ENCODE measurements around the gene MUC2.
A peak's percentile ranks its signal among the peaks of the same experiment; 100 is the strongest.

Gene MUC2

GRCh38 chr11:1091332-1092083 is 16.8 kb downstream of the MUC2 start:
- no peak overlapping the region for H3K27ac Mint-ChIP-seq
- H3K9me3 Mint-ChIP-seq: peaks cover 11% of the 10 kb centered on the region
- H3K4me3 Mint-ChIP-seq: no peak overlapping the region

GRCh38 chr11:1092145-1092670 is 17.5 kb downstream of the MUC2 start:
- Mint-ChIP-seq H3K27ac (no peak overlapping the region), H3K9me3 (peaks cover 11% of the 10 kb centered on the region), H3K27me3 (ENCODE audit: low read depth) (no peaks in the 10 kb centered on the region), H3K4me1 (ENCODE audit: low read depth) (no peaks in the 10 kb centered on the region), H3K36me3 (ENCODE audit: low read depth) (no peaks in the 10 kb centered on the region), H3K4me3 (no peak overlapping the region)

More at GRCh38 chr11:1091332-1092083, 16.8 kb downstream of the MUC2 start:
- H3K4me1 Mint-ChIP-seq (ENCODE audit: low read depth): no peaks in the 10 kb centered on the region
- H3K36me3 Mint-ChIP-seq (ENCODE audit: low read depth): no peaks in the 10 kb centered on the region
- no peaks in the 10 kb centered on the region for H3K27me3 Mint-ChIP-seq (ENCODE audit: low read depth)

GRCh38 chr11:1092919-1093318 is 18.2 kb downstream of the MUC2 start:
- peaks cover 11% of the 10 kb centered on the region for H3K9me3 Mint-ChIP-seq

GRCh38 chr11:1099519-1100355 is 25.1 kb downstream of the MUC2 start:
- peak overlapping the region; percentile 26 for H3K27ac Mint-ChIP-seq
- no peaks in the 10 kb centered on the region for H3K9me3 Mint-ChIP-seq
- no peaks in the 10 kb centered on the region for H3K4me1 Mint-ChIP-seq (ENCODE audit: low read depth)

More at GRCh38 chr11:1092919-1093318, 18.2 kb downstream of the MUC2 start:
- Mint-ChIP-seq H3K27me3 (ENCODE audit: low read depth) (no peaks in the 10 kb centered on the region), H3K36me3 (ENCODE audit: low read depth) (no peaks in the 10 kb centered on the region), H3K27ac (no peak overlapping the region), H3K4me1 (ENCODE audit: low read depth) (no peaks in the 10 kb centered on the region), H3K4me3 (no peak overlapping the region)

GRCh38 chr11:1100417-1101245 is 26.0 kb downstream of the MUC2 start:
- H3K36me3 Mint-ChIP-seq (ENCODE audit: low read depth): peaks cover 1% of the 10 kb centered on the region
- H3K9me3 Mint-ChIP-seq: no peaks in the 10 kb centered on the region
- H3K4me3 Mint-ChIP-seq: no peak overlapping the region
- H3K27me3 Mint-ChIP-seq (ENCODE audit: low read depth): no peaks in the 10 kb centered on the region
- H3K4me1 Mint-ChIP-seq (ENCODE audit: low read depth): no peaks in the 10 kb centered on the region
- H3K27ac Mint-ChIP-seq: no peak overlapping the region

More at GRCh38 chr11:1099519-1100355, 25.1 kb downstream of the MUC2 start:
- no peak overlapping the region for H3K4me3 Mint-ChIP-seq
- peaks cover 1% of the 10 kb centered on the region for H3K36me3 Mint-ChIP-seq (ENCODE audit: low read depth)
- no peaks in the 10 kb centered on the region for H3K27me3 Mint-ChIP-seq (ENCODE audit: low read depth)

- H3K27me3 Mint-ChIP-seq (ENCODE audit: low read depth): no peaks in the 10 kb centered on the region
- H3K4me1 Mint-ChIP-seq (ENCODE audit: low read depth): no peaks in the 10 kb centered on the region
- H3K36me3 Mint-ChIP-seq (ENCODE audit: low read depth): peaks cover 1% of the 10 kb centered on the region
- no peak overlapping the region for H3K27ac Mint-ChIP-seq
- no peak overlapping the region for H3K4me3 Mint-ChIP-seq
- no peaks in the 10 kb centered on the region for H3K9me3 Mint-ChIP-seq
Measured at GRCh38 chr11:1101318-1102089, 26.8 kb downstream of the MUC2 start.

GRCh38 chr11:1102221-1102971 is 27.7 kb downstream of the MUC2 start:
- no peaks in the 10 kb centered on the region for H3K4me1 Mint-ChIP-seq (ENCODE audit: low read depth)
- H3K9me3 Mint-ChIP-seq: no peaks in the 10 kb centered on the region
- no peak overlapping the region for H3K27ac Mint-ChIP-seq
- no peak overlapping the region for H3K4me3 Mint-ChIP-seq
- H3K27me3 Mint-ChIP-seq (ENCODE audit: low read depth): no peaks in the 10 kb centered on the region
- H3K36me3 Mint-ChIP-seq (ENCODE audit: low read depth): peaks cover 1% of the 10 kb centered on the region

- Mint-ChIP-seq H3K9me3 (no peaks in the 10 kb centered on the region), H3K27me3 (ENCODE audit: low read depth) (no peaks in the 10 kb centered on the region), H3K27ac (no peak overlapping the region), H3K36me3 (ENCODE audit: low read depth) (peaks cover 1% of the 10 kb centered on the region), H3K4me1 (ENCODE audit: low read depth) (no peaks in the 10 kb centered on the region), H3K4me3 (no peak overlapping the region)
Measured at GRCh38 chr11:1102996-1103395, 28.3 kb downstream of the MUC2 start.

GRCh38 chr11:1103401-1104360 is 29.0 kb downstream of the MUC2 start:
- H3K4me3 Mint-ChIP-seq: no peak overlapping the region

GRCh38 chr11:1104411-1105182 is 29.9 kb downstream of the MUC2 start:
- Mint-ChIP-seq H3K27me3 (ENCODE audit: low read depth) (no peaks in the 10 kb centered on the region), H3K36me3 (ENCODE audit: low read depth) (no peaks in the 10 kb centered on the region), H3K4me1 (ENCODE audit: low read depth) (no peaks in the 10 kb centered on the region), H3K27ac (no peak overlapping the region), H3K9me3 (no peaks in the 10 kb centered on the region), H3K4me3 (no peak overlapping the region)

More at GRCh38 chr11:1103401-1104360, 29.0 kb downstream of the MUC2 start:
- H3K4me1 Mint-ChIP-seq (ENCODE audit: low read depth): no peaks in the 10 kb centered on the region
- peaks cover 1% of the 10 kb centered on the region for H3K36me3 Mint-ChIP-seq (ENCODE audit: low read depth)
- H3K9me3 Mint-ChIP-seq: no peaks in the 10 kb centered on the region
- H3K27ac Mint-ChIP-seq: no peak overlapping the region
- H3K27me3 Mint-ChIP-seq (ENCODE audit: low read depth): no peaks in the 10 kb centered on the region

- no peak overlapping the region for H3K27ac Mint-ChIP-seq
- H3K4me1 Mint-ChIP-seq (ENCODE audit: low read depth): no peaks in the 10 kb centered on the region
- no peaks in the 10 kb centered on the region for H3K36me3 Mint-ChIP-seq (ENCODE audit: low read depth)
- no peak overlapping the region for H3K4me3 Mint-ChIP-seq
- no peaks in the 10 kb centered on the region for H3K27me3 Mint-ChIP-seq (ENCODE audit: low read depth)
- no peaks in the 10 kb centered on the region for H3K9me3 Mint-ChIP-seq
Measured at GRCh38 chr11:1105183-1105565, 30.5 kb downstream of the MUC2 start.

GRCh38 chr11:1106387-1106786 is 31.7 kb downstream of the MUC2 start:
- Mint-ChIP-seq H3K36me3 (ENCODE audit: low read depth) (no peaks in the 10 kb centered on the region), H3K27ac (no peak overlapping the region), H3K4me1 (ENCODE audit: low read depth) (no peaks in the 10 kb centered on the region), H3K9me3 (no peaks in the 10 kb centered on the region), H3K27me3 (ENCODE audit: low read depth) (no peaks in the 10 kb centered on the region), H3K4me3 (no peak overlapping the region)

All from T-helper 1 cell treated with Interleukin-12 subunit alpha and Interleukin-12 subunit beta and Interleukin-4 antibody, amounts not matched to agents 30 μg/mL and 1 μg/mL, for 36 hours (primary cell).